Loucy (cell line): ENCODE measurements around the gene CACNA2D4.
A peak's percentile ranks its signal among the peaks of the same experiment; 100 is the strongest.

ENCODE experiments used
- CTCF ChIP-seq: fragments of 200-600 bp; sonication (generic); conservative IDR thresholded peaks from 2 replicates; pipeline ENCODE4 v1.5.1; 2014; ENCODE audit warnings: mild to moderate bottlenecking, antibody characterized with exemption, low read length
- EZH2phosphoT487 ChIP-seq: fragments of 200-600 bp; IDR thresholded peaks from 2 replicates; pipeline ENCODE4 v1.6.1; 2018; ENCODE audit warnings: antibody characterized with exemption, mild to moderate bottlenecking, moderate library complexity, borderline replicate concordance

GRCh38 chr12:1791104-1791841 lies 127.2 kb downstream of the CACNA2D4 start:
- TF ChIP-seq CTCF (peak; percentile 89), EZH2phosphoT487 (no peak)
